ENCODE data around the gene ZNF592.
A peak's percentile ranks its signal among the peaks of the same experiment; 100 is the strongest.

Gene ZNF592

GRCh38 chr15:84761607-84762131, 13.3 kb downstream of the ZNF592 start:
- Histone ChIP-seq H3K4me1 (peaks cover 11% of the 10 kb centered on the region), H3K9me3 (no peaks in the 10 kb centered on the region), H3K4me3 (ENCODE audit: low read depth, low read length) (no peak overlapping the region), H3K27me3 (no peaks in the 10 kb centered on the region), H3K36me3 (peaks cover 7% of the 10 kb centered on the region)
- peak; percentile 40 for DNase-seq
- no peak for TF ChIP-seq CTCF (IDR thresholded peaks at IDR 0.05; ENCODE audit: low read depth, low read length)

GRCh38 chr15:84762840-84763572, 14.6 kb downstream of the ZNF592 start:
- Histone ChIP-seq H3K4me3 (ENCODE audit: low read depth, low read length) (no peak overlapping the region), H3K9me3 (no peaks in the 10 kb centered on the region), H3K27me3 (no peaks in the 10 kb centered on the region), H3K4me1 (peaks cover 11% of the 10 kb centered on the region), H3K36me3 (peaks cover 7% of the 10 kb centered on the region)
- no peak for TF ChIP-seq CTCF (IDR thresholded peaks at IDR 0.05; ENCODE audit: low read depth, low read length)
- no peak for DNase-seq

- no peak for DNase-seq
- TF ChIP-seq CTCF (IDR thresholded peaks at IDR 0.05; ENCODE audit: low read depth, low read length) = no peak
These were observed 16.2 kb downstream of the ZNF592 start for GRCh38 chr15:84764585-84764984.

GRCh38 chr15:84764989-84765388, 16.6 kb downstream of the ZNF592 start:
- TF ChIP-seq CTCF (IDR thresholded peaks at IDR 0.05; ENCODE audit: low read depth, low read length) = no peak
- DNase-seq = no peak
- no peaks in the 10 kb centered on the region for H3K27me3 ChIP-seq
- H3K4me3 ChIP-seq (ENCODE audit: low read depth, low read length) = no peak overlapping the region
- peaks cover 11% of the 10 kb centered on the region for H3K36me3 ChIP-seq
- H3K9me3 ChIP-seq = no peaks in the 10 kb centered on the region
- peaks cover 11% of the 10 kb centered on the region for H3K4me1 ChIP-seq

More at GRCh38 chr15:84764585-84764984, 16.2 kb downstream of the ZNF592 start:
- Histone ChIP-seq H3K27me3 (no peaks in the 10 kb centered on the region), H3K4me3 (ENCODE audit: low read depth, low read length) (no peak overlapping the region), H3K4me1 (peaks cover 11% of the 10 kb centered on the region), H3K9me3 (no peaks in the 10 kb centered on the region), H3K36me3 (peaks cover 11% of the 10 kb centered on the region)

GRCh38 chr15:84765675-84766074, 17.3 kb downstream of the ZNF592 start:
- Histone ChIP-seq H3K9me3 (no peaks in the 10 kb centered on the region), H3K4me1 (peaks cover 11% of the 10 kb centered on the region), H3K36me3 (peaks cover 11% of the 10 kb centered on the region), H3K4me3 (ENCODE audit: low read depth, low read length) (no peak overlapping the region), H3K27me3 (no peaks in the 10 kb centered on the region)
- no peak for TF ChIP-seq CTCF (IDR thresholded peaks at IDR 0.05; ENCODE audit: low read depth, low read length)
- DNase-seq = no peak

GRCh38 chr15:84766461-84767035, 18.2 kb downstream of the ZNF592 start:
- Histone ChIP-seq H3K27me3 (no peaks in the 10 kb centered on the region), H3K4me3 (ENCODE audit: low read depth, low read length) (no peak overlapping the region), H3K4me1 (peaks cover 5% of the 10 kb centered on the region; the same call in 1 of the 2 replicates), H3K36me3 (peaks cover 11% of the 10 kb centered on the region), H3K9me3 (no peaks in the 10 kb centered on the region)
- DNase-seq = no peak
- TF ChIP-seq CTCF (IDR thresholded peaks at IDR 0.05; ENCODE audit: low read depth, low read length) = no peak
